GM19467 (cell line): ENCODE data around the gene TLR8.
"Not testable (repeated sequence)": the region's sequence is repeated elsewhere in the genome, so short reads cannot be mapped to it uniquely, and the experiment has no call there.

Experiments
- ATAC-seq: cut with Tn5 transposase; IDR thresholded peaks from one replicate; pipeline ENCODE4 v1.9.1; 2021; ENCODE audit warnings: mild to moderate bottlenecking, moderate library complexity; ENCODE audit not compliant: unreplicated experiment

The TLR8 gene

GRCh38 chrX:12946406-12946805 lies 40.0 kb downstream of the TLR8 start:
- ATAC-seq, result no peak

- no peak for ATAC-seq
Observed at GRCh38 chrX:12946838-12947544, 40.6 kb downstream of the TLR8 start.

- no peak for ATAC-seq
Observed at GRCh38 chrX:12947545-12948235, 41.3 kb downstream of the TLR8 start.

GRCh38 chrX:12948495-12948894 lies 42.1 kb downstream of the TLR8 start:
- ATAC-seq, result no peak

- no peak for ATAC-seq
Observed at GRCh38 chrX:12949205-12949926, 42.9 kb downstream of the TLR8 start.

GRCh38 chrX:12949927-12950656 lies 43.7 kb downstream of the TLR8 start:
- ATAC-seq, result peak; percentile 48

- peak; percentile 55 for ATAC-seq
Observed at GRCh38 chrX:12950851-12951594, 44.6 kb downstream of the TLR8 start.

- no peak for ATAC-seq
Observed at GRCh38 chrX:12951595-12951975, 45.2 kb downstream of the TLR8 start.

- no peak for ATAC-seq
Observed at GRCh38 chrX:12953420-12953819, 47.0 kb downstream of the TLR8 start.

GRCh38 chrX:12954376-12954775 lies 48.0 kb downstream of the TLR8 start:
- ATAC-seq, result no peak

GRCh38 chrX:12954981-12955380 lies 48.6 kb downstream of the TLR8 start:
- ATAC-seq, result no peak

GRCh38 chrX:12955882-12956703 lies 49.7 kb downstream of the TLR8 start:
- peak; percentile 48 for ATAC-seq

- ATAC-seq, result peak; percentile 69
Observed at GRCh38 chrX:12956704-12957534, 50.5 kb downstream of the TLR8 start.

- ATAC-seq, result no peak
Observed at GRCh38 chrX:12958059-12958458, 51.6 kb downstream of the TLR8 start.

- no peak for ATAC-seq
Observed at GRCh38 chrX:12958461-12958860, 52.0 kb downstream of the TLR8 start.

- ATAC-seq, result no peak
Observed at GRCh38 chrX:12961196-12961718, 54.8 kb downstream of the TLR8 start.

GRCh38 chrX:12962041-12962504 lies 55.7 kb downstream of the TLR8 start:
- no peak for ATAC-seq

GRCh38 chrX:12963210-12963850 lies 56.9 kb downstream of the TLR8 start:
- ATAC-seq, result not testable (repeated sequence)
